ENCODE measurements around the gene AFG3L2. TPM values are rescaled to one million over a fixed set of nuclear protein-coding genes. Genes with fewer than 3 reads are reported as not detected.
A peak's percentile ranks its signal among the peaks of the same experiment; 100 is the strongest.

The AFG3L2 gene
- total and polyA plus RNA-seq, 2 of the 13 experiments (the other 11 are each of a cell fraction or from before 2014, with no cell fraction given), result 28.6 to 86.9 TPM

DNA sequence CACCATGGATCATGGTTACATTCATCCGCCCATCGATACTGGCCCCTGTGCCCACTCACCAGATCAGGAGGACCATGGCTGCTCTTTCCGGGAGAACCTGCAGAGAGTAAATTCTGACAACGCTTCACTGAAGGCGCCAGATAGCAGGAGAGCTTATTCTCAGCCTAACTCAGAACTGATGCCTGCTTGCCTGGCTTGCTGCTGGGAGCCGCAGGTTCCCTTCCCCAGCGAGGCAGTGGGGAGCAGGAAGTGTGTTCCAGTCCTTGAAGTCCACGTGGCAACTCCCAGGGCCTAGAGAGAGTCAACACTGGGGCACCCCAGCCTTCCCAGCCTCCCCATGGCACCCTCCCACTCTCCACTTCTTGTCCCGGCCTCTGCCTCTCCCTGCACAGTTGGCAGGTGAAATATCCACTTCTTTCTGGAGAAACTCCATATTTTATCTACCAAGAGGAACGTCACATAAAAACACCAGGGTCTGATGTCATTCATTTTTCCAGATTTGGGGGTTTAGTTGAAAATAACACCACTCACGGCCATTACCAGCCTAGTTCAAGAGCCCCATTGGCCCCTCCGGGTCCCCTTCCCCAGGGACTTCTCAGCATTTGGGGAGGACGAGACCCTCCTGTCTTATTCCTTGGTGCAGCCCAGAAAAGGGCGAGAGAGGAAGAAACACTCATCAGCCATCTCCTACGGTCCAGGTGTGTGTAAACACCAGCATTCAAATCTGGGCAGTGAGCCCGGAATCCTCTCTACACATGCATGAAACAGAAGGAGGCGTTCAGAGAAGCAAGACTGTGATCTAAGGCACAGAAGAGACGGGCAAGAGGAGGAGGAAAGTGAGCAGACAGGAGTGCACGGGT, 72.4 kb downstream of the AFG3L2 start:
- no peak for FAIRE-seq

GRCh38 chr18:12302391-12303147, 74.5 kb downstream of the AFG3L2 start:
- CTCF ChIA-PET (ENCODE audit: low intra/inter-chr PET ratio, low total read pairs), result no interaction called here
- no peak for DNase-seq (ENCODE audit: low spot score)
- H3K9ac ChIP-seq (ENCODE audit: insufficient read depth, low read depth, low read length), result no peak overlapping the region
- BruUV-seq (replicated peaks), result no TSS peak
- no peak overlapping the region for H3K4me3 ChIP-seq (replicated peaks in 1 of 3; ENCODE audit: insufficient read depth in 1 of 3, low read depth in 2 of 3, low read length in 3 of 3)
- H3K79me2 ChIP-seq (ENCODE audit: insufficient read depth, low read length), result no peaks in the 10 kb centered on the region
- no peaks in the 10 kb centered on the region for H3K9me3 ChIP-seq (ENCODE audit: low read length)
- H3K4me1 ChIP-seq (ENCODE audit: insufficient read depth, low read length), result peaks cover 37% of the 10 kb centered on the region
- intact Hi-C loops (cut with micrococcal nuclease; ENCODE audit: unreplicated experiment) (no loop called here), in situ Hi-C loops (cut with HindIII; ENCODE audit: extremely low pct_ligation_motif_present, low pct_unique_long_range_greater_than_20kb) (no loop called here)
- TF ChIP-seq SETDB1 (CRISPR knock-in tag; IDR thresholded peaks at IDR 0.05; ENCODE audit: borderline replicate concordance) (no peak), MTA1 (CRISPR knock-in tag; IDR thresholded peaks at IDR 0.05; ENCODE audit: borderline replicate concordance) (no peak), ZNF570 (CRISPR knock-in tag; IDR thresholded peaks at IDR 0.05; ENCODE audit: borderline replicate concordance) (no peak), ZFX (CRISPR knock-in tag; IDR thresholded peaks at IDR 0.05; ENCODE audit: low read depth) (peak; percentile 23; the same call in 1 of the 2 replicates)
- FAIRE-seq, result no peak
- H3K4me2 ChIP-seq (ENCODE audit: low read depth, low read length), result peak overlapping the region; percentile 42; the same call in 1 of the 2 replicates
- H2AFZ ChIP-seq (ENCODE audit: low read length), result no peak overlapping the region
- H3K27ac ChIP-seq (ENCODE audit: extremely low read length, insufficient read depth, low read length), result no peak overlapping the region
- WGBS (ENCODE audit: low lambda C conversion rate), result 5% methylated on average over 8 of the region's 14 CpGs
- H3K36me3 ChIP-seq (replicated peaks in 1 of 2; ENCODE audit: control insufficient read depth in 1 of 2, insufficient read depth in 2 of 2, low read length in 2 of 2), result no peaks in the 10 kb centered on the region
- peaks cover 7 to 46% of the 10 kb centered on the region in 2 experiments for H3K27me3 ChIP-seq (ENCODE audit: control insufficient read depth in 1 of 2, insufficient read depth in 2 of 2, low read length in 2 of 2)
- no peaks in the 10 kb centered on the region for H4K20me1 ChIP-seq (ENCODE audit: insufficient read depth, low read length)
- peak; percentile 35 for ATAC-seq
- POLR2A ChIA-PET, result no interaction called here

More for the DNA sequence above, 72.4 kb downstream of the AFG3L2 start:
- Histone ChIP-seq H3K4me1 (ENCODE audit: insufficient read depth, low read length) (peaks cover 44% of the 10 kb centered on the region), H3K9ac (ENCODE audit: insufficient read depth, low read depth, low read length) (no peak overlapping the region), H3K27me3 (ENCODE audit: control insufficient read depth in 1 of 2, insufficient read depth in 2 of 2, low read length in 2 of 2) (peaks cover 7 to 53% of the 10 kb centered on the region in 2 experiments), H3K4me2 (ENCODE audit: low read depth, low read length) (0 out of 2 replicates have a peak overlapping the region, but pooled peaks have one; percentile 3), H3K36me3 (replicated peaks in 1 of 2; ENCODE audit: control insufficient read depth in 1 of 2, insufficient read depth in 2 of 2, low read length in 2 of 2) (no peaks in the 10 kb centered on the region), H3K79me2 (ENCODE audit: insufficient read depth, low read length) (no peaks in the 10 kb centered on the region), H3K4me3 (replicated peaks in 1 of 3; ENCODE audit: insufficient read depth in 1 of 3, low read depth in 2 of 3, low read length in 3 of 3) (no peak overlapping the region; a peak in 1 of 6 replicates), H2AFZ (ENCODE audit: low read length) (no peak overlapping the region), H4K20me1 (ENCODE audit: insufficient read depth, low read length) (no peaks in the 10 kb centered on the region), H3K9me3 (ENCODE audit: low read length) (no peaks in the 10 kb centered on the region), H3K27ac (ENCODE audit: extremely low read length, insufficient read depth, low read length) (no peak overlapping the region)
- intact Hi-C loops (cut with micrococcal nuclease; ENCODE audit: unreplicated experiment) (loop anchor here (5.0 kb wide), 1 partner anchor 32 kb away; no protein-coding TSS in a partner anchor), in situ Hi-C loops (cut with HindIII; ENCODE audit: extremely low pct_ligation_motif_present, low pct_unique_long_range_greater_than_20kb) (no loop called here)
- ATAC-seq, result no peak
- no peak for DNase-seq (ENCODE audit: low spot score)
- ChIA-PET CTCF (ENCODE audit: low intra/inter-chr PET ratio, low total read pairs) (no interaction called here), POLR2A (no interaction called here)
- no peak for TF ChIP-seq PCBP2 (optimal IDR thresholded peaks at IDR 0.05; ENCODE audit: low read depth, low read length, poor library complexity, severe bottlenecking)
- TF ChIP-seq FOXA3 (CRISPR knock-in tag; IDR thresholded peaks at IDR 0.05), result 0 out of 2 replicates have a peak, but pooled peaks have one; percentile 34
- WGBS (ENCODE audit: low lambda C conversion rate), result 29% methylated on average over 16 of the region's 19 CpGs
- no TSS peak for BruUV-seq (replicated peaks)

Measured in HepG2 (cell line).